Pancreas (tissue), 10 donors: ENCODE data around the gene MUC21. TPM values are rescaled to one million over a fixed set of nuclear protein-coding genes. Genes with fewer than 3 reads are reported as not detected.

ENCODE experiments used
- ATAC-seq, 4 donors: fragments of 200-7000 bp; cut with Tn5 transposase; one replicate each; pipeline versions ENCODE4 v1.8.0 to v1.9.1; 2020; ENCODE audit warnings: mild to moderate bottlenecking in 4 of 4, moderate library complexity in 4 of 4
- DNase-seq, 6 donors: peaks; one replicate each; pipeline ENCODE4 v3.0.0-alpha.2; 2020
- FAIRE-seq: peaks from 2 replicates; lab custom pipeline; 2012; peaks lifted over from hg19 to GRCh38; lab: Jason Lieb, UNC
- H3K27ac ChIP-seq, 4 donors: fragments of 200-600 bp; sonication (generic); 1 replicate in 3 of 4; 2 replicates in 1 of 4; pipeline versions ENCODE4 v1.5.0 to v1.8.0; 2020
- H3K27me3 ChIP-seq, 4 donors: fragments of 200-600 bp; one replicate each; pipeline ENCODE4 v1.8.0; 2021
- H3K36me3 ChIP-seq, 3 donors: fragments of 200-600 bp; sonication (generic) in 1 of 3; one replicate each; pipeline versions ENCODE4 v1.5.0 to v1.8.0; 2020 to 2021
- H3K4me1 ChIP-seq, 3 donors: fragments of 200-600 bp; one replicate each; pipeline ENCODE4 v1.8.0; 2021
- H3K4me3 ChIP-seq, 4 donors: fragments of 200-600 bp; sonication (generic) in 2 of 4; one replicate each; pipeline versions ENCODE4 v1.5.0 to v1.8.0; 2020 to 2021
- H3K9me3 ChIP-seq, 4 donors: fragments of 200-600 bp; one replicate each; pipeline ENCODE4 v1.8.0; 2021
- CTCF ChIP-seq, 4 donors: fragments of 200-600 bp; sonication (generic) in 3 of 4; IDR thresholded peaks; one replicate each; pipeline versions ENCODE4 v1.5.0 to v1.8.0; 2021; ENCODE audit warnings: antibody characterized with exemption in 4 of 4
- WGBS, 2 donors: extraction: QIAGEN DNeasy Blood & Tissue Kit; methylation state at CpG; one replicate each; pipeline ENCODE4 v1.1.7; 2013; 5-methylcytosine and 5-hydroxymethylcytosine counted together
- intact Hi-C, 3 donors: fragments of 100-400 bp; cut with DNase I; formaldehyde crosslinking; loops; one replicate each; pipeline versions ENCODE4 v1.11.1 to v1.14.2; 2022
- polyA plus RNA-seq, 2 donors: library from polyadenylated mRNA; stranded (reverse); fragments of 200-250 nt; gene quantifications; one replicate each; pipeline ENCODE4 v1.2.3, GENCODE V29; 2013
- total RNA-seq, 6 donors: library from RNA; stranded (reverse); fragmentation: NEBNext Ultra II Directional in 4 of 6; extraction: Animal tissue kit (Norgen Biotek cat#: 25700) in 4 of 6; gene quantifications; one replicate each; pipeline versions ENCODE4 v1.2.1 to v1.2.4, GENCODE V29; 2021 to 2023
- donor health status: healthy with polysubstance abuse.
- donor health status: DM: no; HTN: no; CAD: no; lungs with moderate emphysema.
- donor health status: DM: no; HTN: no; CAD: no.
- donor health status: control.
- donor health status: control.
- donor health status: Bipolar disorder and iron deficiency.
- donor health status: DM: yes; HTN: yes; CAD: no.
- donor health status: DM: no; HTN: no; CAD: no.
- donor health status: DM: no; HTN: no; CAD: no.
- donor health status: DM: yes; HTN: yes; CAD: no.

MUC21 gene
- total and polyA plus RNA-seq, 8 donors: 0.07 to 0.23 TPM; not detected in 6

GRCh38 chr6:31037682-31038081, 54.2 kb downstream of the MUC21 start:
- H3K9me3 ChIP-seq: no peaks in the 10 kb centered on the region
- ATAC-seq: no peak
- H3K4me3 ChIP-seq: no peak overlapping the region
- peaks cover 0 to 10% (median 5%) of the 10 kb centered on the region in 3 donors for H3K4me1 ChIP-seq
- intact Hi-C loops: loop anchor here in 1 of 3 donors (10.0 kb wide), 1 partner anchor 113 kb away; no protein-coding TSS in a partner anchor
- no peak for DNase-seq
- no peak overlapping the region for H3K27ac ChIP-seq
- no peaks in the 10 kb centered on the region for H3K36me3 ChIP-seq
- H3K27me3 ChIP-seq: no peaks in the 10 kb centered on the region
- WGBS, 2 donors: 59 to 60% methylated on average over 3 of the region's 3 CpGs
- no peak for TF ChIP-seq CTCF (IDR thresholded peaks at IDR 0.05)
- no peak for FAIRE-seq

- DNase-seq (no peak), FAIRE-seq (no peak), ATAC-seq (no peak)
- no peaks in the 10 kb centered on the region for H3K36me3 ChIP-seq
- no peak overlapping the region for H3K27ac ChIP-seq
- H3K4me3 ChIP-seq: no peak overlapping the region
- H3K9me3 ChIP-seq: no peaks in the 10 kb centered on the region
- peaks cover 0 to 10% (median 5%) of the 10 kb centered on the region in 3 donors for H3K4me1 ChIP-seq
- intact Hi-C loops: loop anchor here in 1 of 3 donors (10.0 kb wide), 1 partner anchor 114 kb away; no protein-coding TSS in a partner anchor
- TF ChIP-seq CTCF (IDR thresholded peaks at IDR 0.05): no peak
- no peaks in the 10 kb centered on the region for H3K27me3 ChIP-seq
- 88 to 91% methylated on average over 8 of the region's 8 CpGs for WGBS, 2 donors
These were observed 55.0 kb downstream of the MUC21 start for GRCh38 chr6:31038559-31038958.

Other genes with a start within 250 kb of the MUC21 start
- gene FLOT1, start 241.0 kb upstream of the MUC21 start, total RNA-seq: 10 to 100 TPM; 45.7 to 92.2 (median 51.3) TPM
- 100 to 1,000 TPM; 123 to 151 TPM for gene FLOT1, start 241.0 kb upstream of the MUC21 start, polyA plus RNA-seq
- gene IER3, start 239.2 kb upstream of the MUC21 start, total RNA-seq: 10 to 100 TPM; 23.0 to 87.5 (median 41.3) TPM
- gene IER3, start 239.2 kb upstream of the MUC21 start, polyA plus RNA-seq: 100 to 1,000 TPM in 1 of 2 donors, 10 to 100 TPM in 1; 99.4 to 174 TPM
- gene DDR1, start 99.2 kb upstream of the MUC21 start, total RNA-seq: 100 to 1,000 TPM in 4 of 6 donors, 10 to 100 TPM in 2; 92.7 to 160 (median 118) TPM
- gene DDR1, start 99.2 kb upstream of the MUC21 start, polyA plus RNA-seq: 100 to 1,000 TPM; 103 to 149 TPM
- gene GTF2H4, start 75.5 kb upstream of the MUC21 start, total RNA-seq: 10 to 100 TPM in 5 of 6 donors, 1 to 10 TPM in 1; 9.4 to 23.2 (median 13.0) TPM
- gene GTF2H4, start 75.5 kb upstream of the MUC21 start, polyA plus RNA-seq: 10 to 100 TPM; 34.6 to 45.8 TPM
- 10 to 100 TPM; 11.3 to 25.8 (median 17.1) TPM for gene VARS2, start 69.5 kb upstream of the MUC21 start, total RNA-seq
- 10 to 100 TPM; 40.4 to 40.6 TPM for gene VARS2, start 69.5 kb upstream of the MUC21 start, polyA plus RNA-seq
- 1 to 10 TPM in 5 of 6 donors, under 1 TPM in 1; 0.83 to 6.6 (median 2.1) TPM for gene SFTA2, start 51.5 kb upstream of the MUC21 start, total RNA-seq
- gene SFTA2, start 51.5 kb upstream of the MUC21 start, polyA plus RNA-seq: 10 to 100 TPM; 14.4 to 22.9 TPM
- 1 to 10 TPM in 1 of 6 donors, under 1 TPM in 1, not detected in 4; 0.09 to 5.6 TPM for gene MUCL3, start 42.7 kb upstream of the MUC21 start, total RNA-seq
- gene MUCL3, start 42.7 kb upstream of the MUC21 start, polyA plus RNA-seq: 1 to 10 TPM in 1 of 2 donors, under 1 TPM in 1; 0.04 to 1.2 TPM
- gene MUC22, start 26.8 kb downstream of the MUC21 start, total RNA-seq: not detected
- under 1 TPM in 1 of 2 donors, not detected in 1; 0.02 TPM for gene MUC22, start 26.8 kb downstream of the MUC21 start, polyA plus RNA-seq
- not detected for gene C6orf15, start 128.9 kb downstream of the MUC21 start, total RNA-seq
- not detected for gene C6orf15, start 128.9 kb downstream of the MUC21 start, polyA plus RNA-seq
- gene PSORS1C1, start 131.1 kb downstream of the MUC21 start, total RNA-seq: 1 to 10 TPM in 1 of 6 donors, under 1 TPM in 5; 0.06 to 1.4 (median 0.30) TPM
- 1 to 10 TPM in 1 of 2 donors, under 1 TPM in 1; 0.70 to 1.9 TPM for gene PSORS1C1, start 131.1 kb downstream of the MUC21 start, polyA plus RNA-seq
- gene CDSN, start 136.7 kb downstream of the MUC21 start, total RNA-seq: under 1 TPM in 1 of 6 donors, not detected in 5; 0.06 TPM
- gene CDSN, start 136.7 kb downstream of the MUC21 start, polyA plus RNA-seq: under 1 TPM; 0.05 to 0.08 TPM
- gene PSORS1C2, start 155.3 kb downstream of the MUC21 start, total RNA-seq: not detected
- not detected for gene PSORS1C2, start 155.3 kb downstream of the MUC21 start, polyA plus RNA-seq
- gene CCHCR1, start 174.1 kb downstream of the MUC21 start, total RNA-seq: 10 to 100 TPM in 5 of 6 donors, 1 to 10 TPM in 1; 6.7 to 19.3 (median 11.3) TPM
- gene CCHCR1, start 174.1 kb downstream of the MUC21 start, polyA plus RNA-seq: 10 to 100 TPM; 22.3 to 27.0 TPM
- 1 to 10 TPM in 5 of 6 donors, under 1 TPM in 1; 0.83 to 2.4 (median 1.8) TPM for gene TCF19, start 174.9 kb downstream of the MUC21 start, total RNA-seq
- gene TCF19, start 174.9 kb downstream of the MUC21 start, polyA plus RNA-seq: 1 to 10 TPM; 1.9 to 3.4 TPM
- gene POU5F1, start 187.0 kb downstream of the MUC21 start, total RNA-seq: 10 to 100 TPM in 1 of 6 donors, 1 to 10 TPM in 5; 1.1 to 23.6 (median 3.2) TPM
- 10 to 100 TPM in 1 of 2 donors, 1 to 10 TPM in 1; 8.6 to 32.1 TPM for gene POU5F1, start 187.0 kb downstream of the MUC21 start, polyA plus RNA-seq